HG02678 (cell line): ENCODE measurements around the gene ATG5.

Experiments
- ATAC-seq: cut with Tn5 transposase; IDR thresholded peaks from one replicate; pipeline ENCODE4 v1.9.1; 2021; ENCODE audit warnings: mild to moderate bottlenecking, moderate library complexity; ENCODE audit not compliant: unreplicated experiment

Gene ATG5

DNA sequence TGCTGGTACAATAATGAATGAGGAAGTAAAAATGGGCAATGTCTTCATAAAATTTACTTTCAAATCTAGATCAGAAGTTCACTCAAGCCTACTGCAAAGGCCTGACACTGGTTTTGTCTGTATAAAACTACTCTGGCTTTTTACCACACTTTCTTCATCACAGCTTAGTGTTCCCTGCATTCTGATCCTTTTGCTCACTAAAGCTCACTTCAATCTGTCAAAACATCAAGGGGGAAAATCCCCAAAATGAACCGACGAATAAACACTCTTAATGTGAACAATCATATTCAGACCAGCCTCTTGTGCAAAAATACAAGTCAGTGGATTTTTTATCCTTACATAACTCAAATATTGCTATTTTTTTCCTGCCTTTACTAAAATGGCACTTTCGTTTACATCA lies 140.9 kb downstream of the ATG5 start:
- ATAC-seq, result no peak

DNA sequence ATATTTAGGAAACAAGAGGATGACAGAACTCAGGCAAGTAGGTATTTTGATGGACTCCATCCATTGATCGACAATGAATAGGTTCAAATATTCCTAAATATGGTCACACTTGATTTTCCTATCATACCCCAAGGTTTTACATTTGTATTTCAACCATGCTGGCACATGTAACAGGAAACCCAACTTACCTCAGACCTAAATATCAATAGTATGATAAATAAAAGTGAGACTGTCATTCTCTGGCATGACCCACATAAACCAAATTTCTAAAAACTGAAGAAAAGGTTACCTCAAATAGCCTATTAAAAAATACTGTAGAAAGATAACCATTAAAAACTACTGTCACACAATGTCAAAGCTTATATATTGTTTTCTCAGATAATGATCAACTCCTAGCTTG lies 142.1 kb downstream of the ATG5 start:
- no peak for ATAC-seq

DNA sequence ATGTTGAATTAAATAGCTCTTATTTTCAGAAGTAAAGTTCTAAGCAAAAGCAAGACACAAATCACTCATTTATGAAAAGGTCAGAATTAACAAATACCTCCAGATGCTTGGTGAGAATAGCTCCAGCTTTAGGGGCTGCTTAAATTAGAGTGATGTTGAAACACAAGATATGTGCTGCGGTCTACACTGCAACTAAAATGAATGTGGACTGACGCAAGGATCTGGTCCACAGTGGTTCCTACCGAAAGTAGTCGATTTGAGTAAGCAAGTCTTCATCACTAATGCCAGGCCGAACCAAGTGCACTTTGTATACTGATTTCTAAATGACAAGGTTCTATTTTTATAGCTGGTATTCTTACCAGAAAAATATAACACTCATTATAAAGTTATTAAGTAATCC lies 143.1 kb downstream of the ATG5 start:
- ATAC-seq, result peak; percentile 76

DNA sequence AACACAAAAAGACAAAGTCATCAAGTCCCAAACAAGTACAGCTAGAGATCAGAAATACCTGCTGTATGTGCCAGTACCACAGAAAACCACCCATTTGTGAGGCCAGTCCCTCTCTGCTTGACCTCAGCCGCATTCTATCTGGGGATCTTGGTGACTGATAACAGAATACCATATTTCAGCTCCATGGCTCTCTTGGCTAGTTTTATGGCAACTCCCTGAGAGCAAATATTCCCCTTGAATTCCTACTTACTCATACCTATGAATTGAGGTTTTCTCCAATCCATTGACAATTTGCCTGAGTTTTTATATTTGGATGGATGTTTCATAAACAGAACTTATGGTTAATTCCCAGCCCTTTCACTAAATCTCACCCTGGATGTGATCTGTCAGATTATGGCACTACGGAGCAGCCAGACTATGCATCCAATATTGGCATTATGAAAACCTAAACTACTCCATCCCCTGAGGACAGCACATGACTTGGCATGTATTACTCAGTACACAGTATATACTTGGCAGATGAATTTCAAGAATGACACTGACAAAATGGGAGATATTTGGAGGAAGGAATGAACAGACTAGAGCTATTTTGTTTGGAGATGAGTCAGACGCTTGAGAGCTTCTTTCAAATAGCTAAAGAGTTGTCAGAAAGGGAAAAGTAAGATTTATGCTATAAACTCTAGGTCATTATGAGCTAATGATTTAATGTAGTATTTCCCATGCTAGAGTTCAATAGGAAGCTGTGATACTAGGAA lies 143.7 kb downstream of the ATG5 start:
- ATAC-seq, result peak; percentile 37

DNA sequence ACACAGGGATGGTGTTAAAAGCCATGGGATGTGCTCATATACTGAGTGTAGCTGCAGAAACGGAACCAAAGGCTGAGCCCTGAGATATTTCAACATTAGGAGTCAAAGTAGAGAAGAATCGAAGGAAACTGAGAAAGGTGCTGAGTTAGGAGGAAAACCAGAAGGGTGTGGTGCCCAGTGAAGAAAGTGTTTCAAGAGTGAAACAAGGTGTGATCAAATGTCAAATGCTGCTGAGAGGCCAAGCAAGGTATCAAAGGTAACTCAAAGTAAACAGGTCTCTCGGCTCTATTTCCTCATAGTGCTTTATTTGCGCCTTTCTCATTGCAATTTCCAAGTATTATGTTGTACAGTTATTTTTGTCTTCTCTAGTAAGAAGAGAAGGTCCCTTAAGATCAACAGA lies 145.4 kb downstream of the ATG5 start:
- ATAC-seq, result no peak

GRCh38 chr6:106178900-106179299 lies 146.7 kb downstream of the ATG5 start:
- ATAC-seq, result no peak

GRCh38 chr6:106177786-106178185 lies 147.8 kb downstream of the ATG5 start:
- ATAC-seq, result no peak

DNA sequence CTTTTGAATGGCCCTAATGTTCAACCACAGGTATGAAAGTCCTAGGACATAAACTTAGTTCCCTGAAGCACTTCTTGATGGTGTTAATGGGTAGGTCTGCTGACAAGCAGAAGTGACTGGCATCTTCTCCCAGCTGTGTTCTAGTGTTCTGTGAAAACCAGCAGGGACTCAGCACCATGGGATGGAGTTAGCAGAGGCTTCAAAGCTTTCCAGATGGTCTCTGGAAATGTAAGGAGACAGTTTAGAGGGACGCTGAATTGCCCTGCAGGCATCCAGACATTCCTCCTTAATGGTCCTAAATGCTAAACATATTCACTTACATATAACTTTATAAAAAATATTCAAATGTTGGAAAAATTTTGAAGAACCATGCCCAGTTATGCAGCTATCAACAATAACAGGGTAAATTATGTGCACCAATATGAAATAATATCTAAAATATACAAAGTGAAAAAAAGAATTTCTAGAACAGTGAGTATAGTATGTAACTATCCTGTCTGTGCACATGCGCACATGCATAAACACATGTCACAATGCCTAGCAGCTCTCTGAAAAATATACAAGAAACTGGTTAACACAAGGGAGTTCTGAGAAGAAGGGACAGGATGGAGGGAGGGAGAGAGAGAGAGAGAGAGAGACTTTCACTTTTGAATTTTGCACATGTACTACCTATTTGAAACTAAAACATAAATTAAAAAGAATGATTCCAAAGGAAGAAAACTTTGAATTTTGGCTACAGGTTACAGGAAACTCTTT lies 152.3 kb downstream of the ATG5 start:
- ATAC-seq, result no peak

GRCh38 chr6:106170030-106170791 lies 155.3 kb downstream of the ATG5 start:
- ATAC-seq, result no peak

DNA sequence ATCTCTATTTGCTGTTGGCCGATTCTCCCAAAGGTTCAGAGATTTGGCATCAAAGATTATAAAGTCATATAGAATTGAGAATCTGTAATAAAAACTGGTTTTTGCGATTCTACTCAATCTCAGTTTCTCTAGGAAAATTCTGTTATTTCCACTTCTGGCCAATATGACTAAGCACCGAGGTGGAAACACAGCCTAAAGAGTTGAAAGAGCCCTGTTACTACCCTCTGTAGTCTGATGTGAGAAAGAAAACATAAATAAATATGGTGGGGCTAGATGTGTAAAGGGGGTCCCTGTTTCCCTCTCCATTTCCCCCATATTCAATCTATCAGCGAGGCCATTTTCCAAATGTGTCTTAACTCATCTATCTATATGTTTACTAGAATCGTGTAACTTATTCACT lies 156.0 kb downstream of the ATG5 start:
- ATAC-seq, result no peak

DNA sequence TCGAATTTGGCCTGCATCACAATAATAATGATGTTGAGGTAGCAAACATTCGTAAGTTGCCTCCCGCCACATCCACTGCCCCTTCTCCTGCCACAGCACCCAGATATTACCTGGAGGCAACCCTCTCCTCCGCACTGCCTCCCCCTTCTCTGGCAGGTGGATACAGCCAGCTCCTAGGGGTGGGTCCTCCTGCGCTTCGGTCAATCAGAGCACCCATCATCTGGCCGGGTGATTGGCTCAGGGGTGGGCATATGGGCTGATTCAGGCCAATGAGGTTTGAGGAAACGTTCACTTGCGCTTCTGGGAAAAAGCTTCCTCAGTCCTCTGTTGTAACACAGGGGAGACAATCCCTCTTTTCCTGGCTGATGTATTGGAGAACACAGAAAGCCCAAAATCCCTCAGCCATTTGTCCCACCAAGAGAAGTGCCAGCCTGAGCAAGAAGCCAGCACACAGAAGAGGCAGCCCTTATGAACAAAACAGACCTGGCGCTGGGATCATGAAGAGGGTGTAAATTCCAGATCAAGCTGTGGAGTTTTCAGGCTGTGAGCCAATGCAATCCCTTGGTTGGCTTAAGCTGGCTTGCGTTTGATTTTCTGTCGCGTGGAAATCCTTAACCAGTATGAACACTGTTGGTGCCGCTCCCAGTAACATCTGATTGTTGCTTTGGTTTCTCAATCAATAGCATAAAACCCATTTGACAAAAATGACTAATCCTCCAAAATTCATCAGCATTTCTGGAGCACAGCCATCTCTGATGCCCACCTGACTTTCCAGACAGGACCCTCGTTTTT lies 157.3 kb downstream of the ATG5 start:
- no peak for ATAC-seq

DNA sequence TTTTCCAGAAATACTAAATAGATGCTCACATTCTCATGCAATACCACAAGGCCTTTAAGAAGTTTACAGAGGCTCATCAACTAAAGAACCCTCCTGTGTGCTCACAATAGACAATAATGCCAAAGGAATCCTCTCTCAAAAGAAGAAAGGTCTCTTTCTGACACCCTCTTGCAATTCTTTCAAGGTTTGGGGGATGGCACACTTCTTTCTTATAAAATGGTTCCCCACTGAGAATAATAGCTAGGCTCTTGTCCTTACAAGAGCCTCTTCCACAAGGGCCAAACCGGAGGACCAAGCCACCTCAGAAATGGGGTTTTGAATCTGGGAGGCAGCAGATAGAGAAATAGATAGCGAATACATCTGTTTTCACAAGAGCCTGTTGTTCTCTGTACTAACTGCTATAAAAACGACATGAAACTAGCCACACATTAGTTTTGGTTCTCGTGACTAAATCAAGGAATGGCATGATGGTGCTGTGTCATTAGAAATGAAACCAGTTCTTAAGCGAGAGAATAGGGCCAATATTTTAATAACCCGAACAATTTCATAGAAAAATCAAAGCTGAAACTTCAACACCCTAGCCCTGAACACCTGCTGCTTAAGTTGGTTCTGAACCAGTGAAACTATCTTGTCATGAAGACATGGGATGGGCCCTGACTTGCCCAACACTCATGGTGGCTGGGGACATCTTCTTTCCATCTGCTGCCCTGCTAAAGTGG lies 158.3 kb downstream of the ATG5 start:
- peak; percentile 49 for ATAC-seq

DNA sequence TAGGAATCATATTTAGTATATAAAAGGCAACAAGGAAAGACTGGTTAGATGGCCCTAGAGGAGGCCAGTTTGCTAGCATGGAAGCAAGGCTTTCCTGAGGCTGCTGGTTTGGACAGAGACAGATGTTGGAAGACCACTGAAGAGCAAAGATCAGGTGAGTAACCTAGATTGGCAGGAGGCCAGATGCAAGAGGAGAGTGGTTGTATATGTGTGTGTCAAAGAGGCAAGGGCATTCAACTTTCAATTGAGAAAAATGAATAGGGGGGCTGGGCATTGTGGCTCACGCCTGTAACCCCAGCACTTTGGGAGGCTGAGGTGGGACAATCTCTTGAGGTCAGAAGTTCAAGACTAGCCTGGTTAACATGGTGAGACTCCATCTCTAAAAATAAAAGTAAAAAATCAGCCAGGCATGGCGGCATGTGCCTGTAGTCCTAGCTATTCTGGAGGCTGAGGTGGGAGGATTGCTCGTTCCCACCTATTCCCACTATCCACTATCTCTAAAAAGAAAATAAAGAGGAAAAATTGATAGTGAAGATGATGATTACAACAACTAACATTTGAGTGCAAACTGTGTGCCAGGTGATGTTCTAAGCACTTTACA lies 159.6 kb downstream of the ATG5 start:
- no peak for ATAC-seq

DNA sequence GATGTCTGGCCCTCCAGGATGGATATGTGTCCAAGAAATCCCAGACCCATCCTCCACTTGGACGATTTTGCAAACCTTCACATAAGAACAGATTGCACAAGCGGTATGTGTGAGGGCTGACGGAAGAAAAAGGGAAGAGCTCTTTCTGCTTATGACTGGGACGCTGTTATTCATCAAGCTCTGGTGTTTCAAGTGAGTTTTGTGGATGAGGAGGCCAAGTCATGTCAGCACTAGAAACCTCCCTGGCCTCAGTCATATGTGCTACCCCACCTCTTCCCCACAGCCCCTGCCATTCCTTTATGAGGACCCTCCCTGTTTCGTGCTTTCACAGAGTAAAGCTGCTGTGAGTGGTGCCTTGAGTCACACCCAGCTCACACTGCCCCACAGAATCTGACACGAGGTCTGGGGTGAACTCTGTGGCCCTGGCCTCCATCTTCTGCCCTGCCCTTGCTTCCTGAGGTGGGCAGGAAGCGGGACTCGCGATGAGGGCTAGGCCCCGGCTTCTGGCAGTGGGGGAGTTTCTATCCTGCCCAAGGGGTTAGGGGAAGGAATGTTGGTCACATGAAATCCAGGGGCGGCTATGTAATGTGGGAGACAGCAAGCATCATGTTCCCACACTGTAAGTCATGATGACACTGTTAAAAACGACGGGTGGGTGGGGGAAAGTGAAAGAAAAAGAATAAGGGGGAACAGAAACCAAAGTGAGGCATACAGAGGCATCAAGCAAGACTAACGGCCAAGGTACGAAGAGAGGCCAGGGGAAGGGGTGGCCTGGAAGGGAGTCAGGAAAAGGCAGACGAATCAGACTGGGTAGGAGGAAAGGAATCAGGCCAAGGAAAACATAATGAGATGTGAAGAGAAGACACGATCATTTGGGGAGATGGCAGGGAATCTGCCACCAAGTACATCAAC lies 161.3 kb downstream of the ATG5 start:
- ATAC-seq, result peak; percentile 43

GRCh38 chr6:106163446-106163965 lies 162.1 kb downstream of the ATG5 start:
- peak; percentile 28 for ATAC-seq

GRCh38 chr6:106162921-106163320 lies 162.6 kb downstream of the ATG5 start:
- ATAC-seq, result no peak

GRCh38 chr6:106161893-106162292 lies 163.7 kb downstream of the ATG5 start:
- ATAC-seq, result no peak

DNA sequence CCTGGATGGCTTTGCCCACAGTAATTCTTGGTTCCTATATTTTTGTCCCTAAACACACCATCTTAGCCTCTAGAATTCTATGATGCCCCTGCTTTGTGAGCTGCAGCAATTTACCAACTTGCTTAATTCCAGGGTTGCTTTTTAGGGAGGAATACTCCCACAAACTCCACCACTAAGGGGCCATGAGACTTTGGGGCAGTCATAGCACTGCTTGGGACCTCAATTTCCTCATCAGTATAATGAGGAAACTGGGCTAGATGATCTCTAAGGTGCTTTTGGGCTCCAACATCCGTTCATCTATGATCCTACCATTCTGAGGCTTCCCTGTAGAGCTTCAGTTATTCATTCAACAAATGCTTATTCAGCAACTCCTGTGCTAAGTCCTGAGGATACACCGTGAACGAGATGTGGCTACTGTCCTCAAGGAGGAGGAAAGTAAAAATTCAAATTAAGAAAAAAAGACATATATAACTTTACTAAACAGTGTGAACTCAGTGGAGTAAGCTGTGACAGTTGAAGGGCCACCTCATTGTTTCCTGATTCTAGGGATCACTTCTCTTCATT lies 164.2 kb downstream of the ATG5 start:
- ATAC-seq, result no peak
